ENCODE data around the gene RTL10.

DNA sequence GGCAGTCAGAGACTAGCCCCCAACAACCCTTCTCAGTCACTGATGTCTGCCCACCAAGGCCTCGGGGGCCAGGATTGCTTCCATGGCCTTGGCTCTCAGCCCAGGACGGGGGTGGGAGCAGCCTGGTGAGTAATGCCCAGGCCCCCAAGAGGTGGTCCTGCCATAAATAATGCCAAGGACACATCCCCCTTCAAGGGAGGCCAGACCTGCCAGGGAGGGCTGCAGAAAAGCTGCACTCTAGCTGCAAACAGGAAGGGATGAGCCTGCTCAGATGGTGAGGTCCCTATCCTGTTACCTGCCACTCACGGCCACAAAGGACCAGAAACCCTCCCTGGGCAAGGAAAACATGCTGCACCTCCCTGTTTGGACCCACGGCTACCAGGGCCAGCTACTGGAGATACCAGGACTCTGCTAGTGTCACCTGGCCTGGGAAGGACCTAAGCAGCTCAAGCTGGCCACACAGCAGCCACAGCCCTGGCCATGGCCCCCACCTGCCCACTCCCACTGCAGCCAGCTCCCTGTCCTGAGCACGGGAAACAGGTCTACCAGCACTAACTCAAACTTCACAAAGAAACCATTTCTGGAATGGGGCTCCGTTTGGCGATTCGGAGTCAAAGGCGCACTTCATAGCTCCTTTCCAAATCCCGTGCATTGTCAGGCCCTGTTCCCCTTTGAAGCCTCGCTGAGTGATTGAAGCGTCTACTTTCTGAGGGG is 12.1 kb downstream of the RTL10 start:
- TF ChIP-seq, protein P1, sequence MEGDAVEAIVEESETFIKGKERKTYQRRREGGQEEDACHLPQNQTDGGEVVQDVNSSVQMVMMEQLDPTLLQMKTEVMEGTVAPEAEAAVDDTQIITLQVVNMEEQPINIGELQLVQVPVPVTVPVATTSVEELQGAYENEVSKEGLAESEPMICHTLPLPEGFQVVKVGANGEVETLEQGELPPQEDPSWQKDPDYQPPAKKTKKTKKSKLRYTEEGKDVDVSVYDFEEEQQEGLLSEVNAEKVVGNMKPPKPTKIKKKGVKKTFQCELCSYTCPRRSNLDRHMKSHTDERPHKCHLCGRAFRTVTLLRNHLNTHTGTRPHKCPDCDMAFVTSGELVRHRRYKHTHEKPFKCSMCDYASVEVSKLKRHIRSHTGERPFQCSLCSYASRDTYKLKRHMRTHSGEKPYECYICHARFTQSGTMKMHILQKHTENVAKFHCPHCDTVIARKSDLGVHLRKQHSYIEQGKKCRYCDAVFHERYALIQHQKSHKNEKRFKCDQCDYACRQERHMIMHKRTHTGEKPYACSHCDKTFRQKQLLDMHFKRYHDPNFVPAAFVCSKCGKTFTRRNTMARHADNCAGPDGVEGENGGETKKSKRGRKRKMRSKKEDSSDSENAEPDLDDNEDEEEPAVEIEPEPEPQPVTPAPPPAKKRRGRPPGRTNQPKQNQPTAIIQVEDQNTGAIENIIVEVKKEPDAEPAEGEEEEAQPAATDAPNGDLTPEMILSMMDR (IDR thresholded peaks at IDR 0.05): no peak
- TF ChIP-seq POLR2A (IDR thresholded peaks at IDR 0.05): no peak
